Measurements from ENCODE around the gene SND1.

GRCh38 chr7:128114806-128115205 is 462.8 kb downstream of the SND1 start:
- no peak for TF ChIP-seq SP1 (IDR thresholded peaks at IDR 0.05)
- TF ChIP-seq BHLHE40 (IDR thresholded peaks at IDR 0.05; ENCODE audit: borderline replicate concordance): no peak
- TF ChIP-seq FOXK2 (IDR thresholded peaks at IDR 0.05): no peak
- TF ChIP-seq CTBP1 (IDR thresholded peaks at IDR 0.05; ENCODE audit: borderline replicate concordance): no peak
- TF ChIP-seq PKNOX1 (IDR thresholded peaks at IDR 0.05): no peak
- TF ChIP-seq ARNT (IDR thresholded peaks at IDR 0.05): no peak
